Globus pallidus (tissue), 1 donor: Measurements from ENCODE around the gene SLC25A13.

ENCODE experiments used
- DNase-seq: peaks from one replicate; pipeline ENCODE4 v3.0.0-alpha.2; 2015; ENCODE audit warnings: low spot score

SLC25A13 gene

DNA sequence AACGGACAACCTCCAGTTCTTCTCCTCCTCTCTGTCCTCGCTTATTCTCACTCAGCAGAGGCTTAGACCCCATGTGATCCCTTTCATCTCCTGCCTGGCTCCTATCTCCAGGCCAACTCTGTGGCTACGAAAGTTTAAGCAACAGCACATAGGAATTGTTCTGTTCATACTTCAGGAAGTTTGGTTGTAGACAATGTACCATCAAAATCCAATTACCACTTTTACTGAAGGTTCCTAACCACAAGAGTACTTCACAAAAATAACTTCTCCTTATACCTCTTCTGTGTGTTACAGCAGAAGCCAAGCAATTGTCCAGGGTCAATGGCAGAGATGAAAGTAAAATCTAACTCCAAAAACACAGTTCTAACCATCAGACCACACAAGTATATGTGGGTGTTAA, 80.0 kb downstream of the SLC25A13 start:
- DNase-seq = no peak

DNA sequence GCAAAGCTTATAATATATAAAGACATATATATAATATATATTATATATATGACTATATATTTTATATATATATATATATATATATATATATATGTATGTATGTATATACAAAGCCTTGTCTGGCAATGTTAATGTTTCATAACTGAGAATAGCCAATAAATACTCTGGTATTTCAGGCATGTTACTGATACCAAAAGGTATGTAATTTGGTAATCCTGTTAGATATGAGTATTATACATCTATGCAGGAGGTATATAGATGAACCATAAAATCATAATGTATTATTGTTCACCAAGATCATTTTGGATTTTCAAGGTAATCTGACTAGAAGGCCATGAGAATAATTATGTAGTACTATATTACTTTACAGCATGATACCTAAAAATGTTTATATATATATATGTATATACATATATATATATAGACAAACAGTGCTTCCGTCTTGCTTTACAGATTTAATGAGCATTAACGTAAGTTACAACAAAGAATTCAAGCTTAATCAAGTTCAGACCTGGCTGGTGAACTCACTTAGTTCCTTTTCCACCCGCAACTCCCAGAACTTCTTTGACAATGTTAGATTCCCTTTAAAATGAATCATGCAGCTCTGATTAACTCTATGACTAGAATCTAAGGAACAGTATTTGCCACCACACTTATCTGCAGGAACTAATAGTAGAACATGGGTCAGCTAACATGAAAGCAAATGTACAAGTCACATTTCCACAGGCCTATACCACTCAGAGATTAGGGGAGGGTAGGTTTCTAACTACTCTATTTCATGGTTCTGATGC, 82.7 kb downstream of the SLC25A13 start:
- no peak for DNase-seq

- DNase-seq = no peak
Measured at GRCh38 chr7:96238474-96238873, 83.4 kb downstream of the SLC25A13 start.

DNA sequence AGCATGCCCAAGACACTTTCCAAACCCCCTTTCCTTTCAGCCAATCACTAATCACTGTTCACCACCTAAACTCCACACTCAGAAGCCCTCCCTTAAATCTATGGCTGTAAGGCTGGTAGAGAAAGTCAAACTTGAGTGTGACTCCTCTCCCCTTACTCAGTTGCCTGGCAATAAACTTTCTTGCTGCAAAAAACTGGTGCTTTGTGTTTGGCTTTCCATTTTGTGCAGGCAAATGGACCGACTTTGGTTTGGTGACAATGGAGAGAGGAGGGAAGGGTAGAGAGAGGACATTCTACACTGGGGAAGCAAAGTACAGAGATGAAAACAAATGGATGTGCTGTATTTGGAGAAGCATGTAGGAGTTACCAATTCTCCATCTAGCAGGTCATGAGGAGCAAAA, 84.9 kb downstream of the SLC25A13 start:
- no peak for DNase-seq

GRCh38 chr7:96236198-96237039, 85.5 kb downstream of the SLC25A13 start:
- no peak for DNase-seq

DNA sequence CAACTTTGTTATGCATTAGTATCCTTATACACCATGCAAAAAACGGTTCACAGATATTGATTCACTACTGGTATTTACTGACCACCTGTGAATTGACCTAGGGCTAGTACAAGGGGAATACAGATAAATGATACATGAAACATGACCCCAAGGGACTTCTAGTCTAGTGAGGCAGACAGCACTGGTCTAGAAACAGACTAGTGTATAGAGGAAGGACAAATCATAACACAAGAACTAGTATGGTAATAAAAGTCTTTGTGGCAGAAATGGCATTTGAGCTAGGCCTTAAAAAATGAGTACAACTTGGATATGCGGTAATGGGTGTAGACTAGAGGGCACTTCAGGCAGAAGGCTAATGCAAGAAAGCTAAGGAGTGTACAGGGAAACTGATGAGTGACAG, 86.6 kb downstream of the SLC25A13 start:
- DNase-seq = no peak

DNA sequence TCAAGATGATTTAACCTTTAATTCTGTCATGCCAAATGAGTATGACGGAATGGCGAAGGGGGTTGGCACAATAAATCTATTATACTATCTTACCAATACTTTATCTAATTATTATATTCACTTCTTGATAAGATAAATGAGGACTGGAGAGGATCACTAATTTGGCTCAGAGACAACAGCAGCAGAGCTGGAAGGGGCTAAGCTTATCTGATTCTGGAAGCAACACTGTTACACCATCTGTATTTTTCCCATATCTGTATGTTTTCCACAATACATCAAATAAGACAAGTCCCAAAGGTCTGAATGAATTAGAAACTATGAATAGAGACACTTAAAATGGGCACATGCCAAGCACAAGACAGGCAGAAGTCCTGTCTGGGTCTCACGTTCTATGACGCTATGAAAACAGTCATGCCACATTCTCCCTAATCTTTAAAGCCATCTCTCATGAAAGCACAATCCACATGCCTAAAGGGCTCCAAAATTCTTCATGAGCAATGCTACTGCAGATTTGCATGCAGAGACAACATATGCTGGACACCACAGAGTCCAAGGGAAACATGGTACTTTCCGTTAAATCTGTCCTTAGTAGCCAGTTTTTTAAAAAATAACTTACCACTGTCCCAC, 88.3 kb downstream of the SLC25A13 start:
- DNase-seq = no peak

DNA sequence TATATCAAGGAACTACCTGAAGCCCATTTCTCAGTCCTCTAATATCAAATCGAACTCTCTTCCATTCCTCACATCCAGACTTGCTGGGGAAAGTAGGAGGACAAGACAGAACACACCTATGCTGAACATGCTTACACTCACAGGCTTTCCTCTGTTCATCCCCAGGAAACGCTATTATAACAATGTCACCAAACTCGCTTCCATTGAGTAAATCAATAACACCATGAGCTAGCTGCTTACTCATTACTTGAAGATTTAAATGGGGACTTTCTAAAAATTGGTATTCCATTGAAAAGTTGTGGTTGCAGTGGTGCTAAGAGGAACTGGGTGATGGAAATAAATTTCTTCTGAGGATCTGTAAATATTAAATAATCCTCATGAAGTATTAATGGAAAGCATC, 88.8 kb downstream of the SLC25A13 start:
- DNase-seq = no peak

DNA sequence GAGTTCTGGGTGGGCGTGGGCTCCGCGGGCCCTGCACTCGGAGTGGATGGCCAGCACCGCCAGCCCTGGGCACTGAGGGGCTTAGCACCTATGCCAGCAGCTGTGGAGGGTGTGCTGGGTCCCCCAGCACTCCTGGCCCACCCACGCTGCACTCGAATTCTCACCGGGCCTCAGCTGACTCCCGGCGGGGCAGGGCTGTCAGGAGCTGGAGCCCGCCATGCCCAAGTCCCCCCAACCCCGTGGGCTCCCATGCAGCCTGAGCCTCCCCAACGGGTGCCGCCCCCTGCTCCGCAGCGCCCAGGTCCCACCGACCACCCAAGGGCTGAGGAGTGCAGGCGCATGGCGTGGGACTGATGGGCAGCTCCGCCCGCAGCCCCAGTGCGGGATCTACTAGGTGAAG, 93.1 kb downstream of the SLC25A13 start:
- no peak for DNase-seq

GRCh38 chr7:96225251-96225650, 96.6 kb downstream of the SLC25A13 start:
- DNase-seq = no peak

DNA sequence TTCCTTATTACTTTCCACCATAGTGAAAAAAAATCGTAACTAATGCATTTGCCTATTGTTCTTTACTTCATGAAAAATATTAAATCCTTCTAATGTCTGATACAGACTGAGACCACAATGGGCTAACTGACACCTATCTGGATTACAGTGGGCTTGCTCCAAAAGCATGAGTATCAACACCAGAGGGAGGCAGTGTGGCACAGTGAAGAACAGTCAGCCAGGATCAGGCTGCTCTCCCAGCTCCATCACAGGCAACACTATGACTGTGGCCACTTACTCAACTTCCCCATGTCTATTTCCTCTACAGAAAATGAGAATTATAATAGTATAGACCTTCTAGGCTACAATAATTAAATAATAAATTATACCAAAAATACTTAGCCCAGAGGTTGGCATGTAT, 97.2 kb downstream of the SLC25A13 start:
- DNase-seq = peak; percentile 40

- no peak for DNase-seq
Measured at GRCh38 chr7:96224073-96224472, 97.8 kb downstream of the SLC25A13 start.

- no peak for DNase-seq
Measured at GRCh38 chr7:96221888-96222287, 100.0 kb downstream of the SLC25A13 start.

DNA sequence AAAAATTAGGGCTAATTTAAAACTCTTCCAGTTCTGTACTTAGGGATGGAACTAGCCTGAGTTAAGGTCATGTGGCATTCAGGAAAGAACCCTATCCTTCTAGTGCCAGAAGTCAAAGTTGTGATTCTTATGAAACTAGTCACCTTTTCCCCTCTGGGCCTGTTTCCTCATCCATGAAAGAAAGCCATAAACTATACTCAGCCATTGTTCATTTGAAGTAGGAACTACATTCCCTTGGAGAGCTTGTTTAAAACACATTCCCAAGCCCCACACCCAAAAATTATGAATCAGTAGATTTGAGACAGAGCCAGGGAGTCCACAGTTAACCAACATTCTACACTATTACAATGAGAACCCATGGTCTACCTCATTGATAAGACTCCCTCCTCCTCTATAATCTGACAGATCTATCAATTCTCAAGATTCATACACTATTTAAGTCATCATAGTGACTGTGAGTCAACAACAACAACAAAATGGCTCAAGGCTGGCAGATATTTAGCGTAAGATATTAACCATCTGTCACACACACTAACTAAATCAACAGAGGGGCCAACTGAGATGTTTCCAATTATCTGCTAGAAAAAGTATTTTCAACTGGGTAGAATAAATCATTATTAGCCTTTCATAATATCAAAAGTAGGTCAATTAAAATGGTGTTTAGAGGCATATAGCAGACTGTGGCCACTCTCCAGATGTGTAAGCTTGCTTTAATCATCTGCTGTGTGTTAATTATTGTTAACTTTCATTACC, 102.3 kb downstream of the SLC25A13 start:
- DNase-seq = no peak

DNA sequence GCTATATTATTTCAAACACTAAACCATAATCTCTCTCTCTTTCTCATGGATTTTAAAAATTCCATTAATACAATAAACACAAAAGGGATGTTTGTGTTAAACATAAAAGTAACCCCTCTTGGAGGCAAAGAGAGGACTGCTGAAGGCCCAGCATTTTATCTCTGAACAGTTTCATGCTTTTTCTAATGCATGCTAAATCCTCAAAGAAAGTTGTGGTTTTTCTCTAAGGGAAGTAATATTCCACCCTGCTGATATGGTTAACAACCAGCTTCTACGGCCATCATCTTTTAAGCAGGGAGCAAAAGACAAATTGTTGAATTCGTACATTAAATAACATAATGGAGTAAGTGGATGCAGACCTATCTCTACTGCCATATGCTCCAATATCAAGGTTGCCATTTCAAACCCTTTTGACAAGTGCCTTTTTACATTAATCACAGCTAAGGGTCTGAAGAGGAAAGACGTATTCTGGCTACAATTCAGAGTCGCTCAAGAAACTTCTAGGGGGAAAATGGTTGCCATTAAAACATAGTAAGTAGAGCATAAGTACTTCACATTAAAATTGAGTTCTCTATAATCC, 103.1 kb downstream of the SLC25A13 start:
- DNase-seq = no peak

DNA sequence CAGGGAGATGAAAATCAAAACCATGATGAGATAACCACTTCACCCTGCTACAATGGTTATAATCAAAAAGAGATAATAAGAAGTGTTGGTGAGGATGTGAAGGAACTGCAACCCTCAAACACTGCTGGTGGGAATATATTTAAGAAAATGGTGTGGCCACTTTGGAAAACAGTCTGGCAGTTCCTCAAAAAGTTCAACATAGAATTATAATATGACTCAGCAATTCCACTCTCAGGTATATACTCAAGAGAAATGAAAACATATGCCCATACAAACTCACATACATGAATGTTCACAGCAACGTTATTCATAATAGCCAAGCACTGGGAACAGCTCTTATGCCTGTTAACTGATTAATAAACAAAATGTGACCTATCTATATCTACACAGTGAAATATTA, 104.8 kb downstream of the SLC25A13 start:
- DNase-seq = no peak

DNA sequence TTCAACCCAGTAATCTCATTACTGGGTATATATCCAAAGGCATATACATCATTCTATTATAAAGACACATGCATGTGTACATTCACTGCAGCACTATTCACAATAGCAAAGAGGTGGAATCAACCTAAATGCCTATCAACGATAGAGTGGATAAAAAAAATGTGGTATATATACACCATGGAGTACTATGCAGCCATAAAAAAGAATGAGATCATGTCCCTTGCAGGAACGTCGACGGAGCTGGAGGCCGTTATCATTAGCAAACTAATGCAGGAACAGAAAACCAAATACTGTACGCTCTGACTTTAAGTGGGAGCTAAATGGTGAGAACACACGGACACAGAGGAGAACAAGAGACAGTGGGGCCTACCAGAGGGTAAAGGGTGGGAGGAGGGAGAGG, 105.5 kb downstream of the SLC25A13 start:
- DNase-seq = no peak

- DNase-seq = no peak
Measured at GRCh38 chr7:96212474-96212873, 109.4 kb downstream of the SLC25A13 start.

DNA sequence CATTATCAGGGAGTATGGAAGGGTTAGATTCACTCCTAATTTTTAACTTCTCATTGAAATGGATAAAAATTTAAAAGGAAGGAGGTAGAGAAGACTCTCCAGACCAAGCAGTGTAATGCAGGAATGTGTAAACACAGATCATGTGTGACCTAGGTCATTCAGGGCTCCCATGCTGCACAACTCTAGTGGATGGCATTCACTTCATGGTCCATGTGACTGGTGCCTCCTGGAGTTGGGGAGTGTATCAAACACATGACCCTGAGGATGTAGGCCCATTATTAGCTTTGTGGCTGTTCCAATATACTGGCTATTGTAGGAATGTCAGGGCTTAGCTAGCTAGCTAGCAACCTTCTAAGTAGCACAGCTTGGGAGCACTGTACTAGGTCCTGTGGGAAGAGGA, 109.9 kb downstream of the SLC25A13 start:
- DNase-seq = no peak

- no peak for DNase-seq
Measured at GRCh38 chr7:96205665-96206064, 116.2 kb downstream of the SLC25A13 start.

GRCh38 chr7:96204601-96205000, 117.3 kb downstream of the SLC25A13 start:
- DNase-seq = no peak

GRCh38 chr7:96203786-96204185, 118.1 kb downstream of the SLC25A13 start:
- DNase-seq = no peak
